Activated T-helper 2 cell treated with anti-CD3 and anti-CD28 coated beads, Interferon-gamma antibody, Interleukin-2, Interleukin-4, amounts not matched to agents 10 μg/mL and 5 μg/mL and 100 μg/mL, durations not matched to agents 14 hours and 24 hours and 36 hours (primary cell): ENCODE data around the gene TXLNB. TPM values are rescaled to one million over a fixed set of nuclear protein-coding genes. Genes with fewer than 3 reads are reported as not detected.
A peak's percentile ranks its signal among the peaks of the same experiment; 100 is the strongest.

Experiments
- DNase-seq: peaks from one replicate; pipeline ENCODE4 v3.0.0; 2021; ENCODE audit warnings: low spot score
- H3K27ac Mint-ChIP-seq: one replicate; pipeline ENCODE4 v1.8.0; 2021; ENCODE audit warnings: mixed read lengths
- H3K27me3 Mint-ChIP-seq: one replicate; pipeline ENCODE4 v1.8.0; 2021; ENCODE audit warnings: low read depth, mixed read lengths
- H3K36me3 Mint-ChIP-seq: one replicate; pipeline ENCODE4 v1.8.0; 2021; ENCODE audit warnings: low read depth, mixed read lengths
- H3K4me1 Mint-ChIP-seq: one replicate; pipeline ENCODE4 v1.8.0; 2021; ENCODE audit warnings: low read depth, mixed read lengths
- H3K4me3 Mint-ChIP-seq: one replicate; pipeline ENCODE4 v1.8.0; 2021; ENCODE audit warnings: low read depth, mild to moderate bottlenecking, moderate library complexity, mixed read lengths
- H3K9me3 Mint-ChIP-seq: one replicate; pipeline ENCODE4 v1.8.0; 2021; ENCODE audit warnings: mixed read lengths
- intact Hi-C: fragments of 100-400 bp; cut with micrococcal nuclease; formaldehyde crosslinking; loops from one replicate; pipeline ENCODE4 v1.15.1; 2023
- total RNA-seq: library from RNA; stranded (reverse); gene quantifications from 2 replicates; pipeline ENCODE4 v1.2.3, GENCODE V29; 2022

The TXLNB gene
- total RNA-seq: 0.05 TPM in 1 of 2 replicates, not detected in the other

- intact Hi-C loops: loop anchor here (1.0 to 2.0 kb wide), 12 partner anchors 10 to 473 kb away; partner anchors contain the start of gene CITED2
- peak; percentile 81 for DNase-seq
- Mint-ChIP-seq H3K4me3 (peak within 1 kb of the TSS; percentile 76), H3K9me3 (peaks cover 4% of the 10 kb centered on the region), H3K36me3 (no peaks in the 10 kb centered on the region), H3K27me3 (no peaks in the 10 kb centered on the region), H3K27ac (peak within 1 kb of the TSS; percentile 99), H3K4me1 (peaks cover 40% of the 10 kb centered on the region)
These were observed at the start of gene TXLNB for GRCh38 chr6:139291813-139292619. TXLNB (minus strand) TSS chr6:139291998; CDS start chr6:139288899, 3,099 bp downstream.

GRCh38 chr6:139341060-139341459, 49.3 kb upstream of the TXLNB start:
- no peak overlapping the region for H3K4me3 Mint-ChIP-seq
- no peaks in the 10 kb centered on the region for H3K9me3 Mint-ChIP-seq
- no peak for DNase-seq
- H3K27me3 Mint-ChIP-seq: no peaks in the 10 kb centered on the region
- peaks cover 11% of the 10 kb centered on the region for H3K4me1 Mint-ChIP-seq
- H3K36me3 Mint-ChIP-seq: no peaks in the 10 kb centered on the region
- intact Hi-C loops: no loop called here
- no peak overlapping the region for H3K27ac Mint-ChIP-seq

- no peaks in the 10 kb centered on the region for H3K9me3 Mint-ChIP-seq
- intact Hi-C loops: no loop called here
- no peak for DNase-seq
- H3K27ac Mint-ChIP-seq: no peak overlapping the region
- H3K36me3 Mint-ChIP-seq: no peaks in the 10 kb centered on the region
- no peak overlapping the region for H3K4me3 Mint-ChIP-seq
- H3K4me1 Mint-ChIP-seq: peaks cover 11% of the 10 kb centered on the region
- no peaks in the 10 kb centered on the region for H3K27me3 Mint-ChIP-seq
These were observed 47.0 kb upstream of the TXLNB start for GRCh38 chr6:139338795-139339194.

GRCh38 chr6:139337830-139338229, 46.0 kb upstream of the TXLNB start:
- H3K9me3 Mint-ChIP-seq: peaks cover 3% of the 10 kb centered on the region
- H3K4me3 Mint-ChIP-seq: no peak overlapping the region
- H3K27me3 Mint-ChIP-seq: no peaks in the 10 kb centered on the region
- intact Hi-C loops: no loop called here
- H3K4me1 Mint-ChIP-seq: peaks cover 4% of the 10 kb centered on the region
- no peaks in the 10 kb centered on the region for H3K36me3 Mint-ChIP-seq
- H3K27ac Mint-ChIP-seq: no peak overlapping the region
- no peak for DNase-seq

GRCh38 chr6:139337001-139337400, 45.2 kb upstream of the TXLNB start:
- intact Hi-C loops: no loop called here
- H3K4me3 Mint-ChIP-seq: no peak overlapping the region

GRCh38 chr6:139336488-139336887, 44.7 kb upstream of the TXLNB start:
- Mint-ChIP-seq H3K9me3 (peaks cover 3% of the 10 kb centered on the region), H3K27me3 (no peaks in the 10 kb centered on the region), H3K4me3 (no peak overlapping the region), H3K36me3 (no peaks in the 10 kb centered on the region), H3K4me1 (no peaks in the 10 kb centered on the region), H3K27ac (no peak overlapping the region)
- DNase-seq: no peak
- intact Hi-C loops: no loop called here

More at GRCh38 chr6:139337001-139337400, 45.2 kb upstream of the TXLNB start:
- H3K9me3 Mint-ChIP-seq: peaks cover 3% of the 10 kb centered on the region
- H3K27ac Mint-ChIP-seq: no peak overlapping the region
- no peaks in the 10 kb centered on the region for H3K27me3 Mint-ChIP-seq
- H3K36me3 Mint-ChIP-seq: no peaks in the 10 kb centered on the region
- no peak for DNase-seq
- no peaks in the 10 kb centered on the region for H3K4me1 Mint-ChIP-seq

GRCh38 chr6:139335447-139336210, 43.8 kb upstream of the TXLNB start:
- no peak for DNase-seq
- no peaks in the 10 kb centered on the region for H3K27me3 Mint-ChIP-seq
- no peaks in the 10 kb centered on the region for H3K36me3 Mint-ChIP-seq
- peaks cover 3% of the 10 kb centered on the region for H3K9me3 Mint-ChIP-seq
- no peaks in the 10 kb centered on the region for H3K4me1 Mint-ChIP-seq
- no peak overlapping the region for H3K27ac Mint-ChIP-seq
- intact Hi-C loops: no loop called here
- H3K4me3 Mint-ChIP-seq: no peak overlapping the region

GRCh38 chr6:139334806-139335446, 43.1 kb upstream of the TXLNB start:
- Mint-ChIP-seq H3K36me3 (no peaks in the 10 kb centered on the region), H3K9me3 (peaks cover 3% of the 10 kb centered on the region), H3K27me3 (no peaks in the 10 kb centered on the region), H3K27ac (no peak overlapping the region), H3K4me1 (peaks cover 2% of the 10 kb centered on the region), H3K4me3 (no peak overlapping the region)
- DNase-seq: no peak
- intact Hi-C loops: no loop called here

GRCh38 chr6:139330826-139331500, 39.2 kb upstream of the TXLNB start:
- Mint-ChIP-seq H3K27me3 (no peaks in the 10 kb centered on the region), H3K9me3 (peaks cover 12% of the 10 kb centered on the region), H3K4me1 (peaks cover 3% of the 10 kb centered on the region), H3K27ac (no peak overlapping the region), H3K4me3 (no peak overlapping the region), H3K36me3 (no peaks in the 10 kb centered on the region)
- intact Hi-C loops: no loop called here
- no peak for DNase-seq

- intact Hi-C loops: no loop called here
- H3K9me3 Mint-ChIP-seq: peaks cover 12% of the 10 kb centered on the region
These were observed 38.5 kb upstream of the TXLNB start for GRCh38 chr6:139330306-139330705.

GRCh38 chr6:139329224-139329623, 37.4 kb upstream of the TXLNB start:
- no peaks in the 10 kb centered on the region for H3K36me3 Mint-ChIP-seq
- intact Hi-C loops: no loop called here
- no peak for DNase-seq
- no peaks in the 10 kb centered on the region for H3K27me3 Mint-ChIP-seq
- no peak overlapping the region for H3K4me3 Mint-ChIP-seq
- peaks cover 8% of the 10 kb centered on the region for H3K4me1 Mint-ChIP-seq
- no peak overlapping the region for H3K27ac Mint-ChIP-seq
- peaks cover 12% of the 10 kb centered on the region for H3K9me3 Mint-ChIP-seq

More at GRCh38 chr6:139330306-139330705, 38.5 kb upstream of the TXLNB start:
- Mint-ChIP-seq H3K27me3 (no peaks in the 10 kb centered on the region), H3K4me3 (no peak overlapping the region), H3K27ac (no peak overlapping the region), H3K36me3 (no peaks in the 10 kb centered on the region), H3K4me1 (peaks cover 6% of the 10 kb centered on the region)
- no peak for DNase-seq

GRCh38 chr6:139327038-139327437, 35.2 kb upstream of the TXLNB start:
- H3K9me3 Mint-ChIP-seq: peaks cover 24% of the 10 kb centered on the region
- H3K4me1 Mint-ChIP-seq: peaks cover 22% of the 10 kb centered on the region
- DNase-seq: no peak
- H3K27ac Mint-ChIP-seq: no peak overlapping the region
- no peaks in the 10 kb centered on the region for H3K27me3 Mint-ChIP-seq
- no peak overlapping the region for H3K4me3 Mint-ChIP-seq
- intact Hi-C loops: no loop called here
- H3K36me3 Mint-ChIP-seq: peaks cover 14% of the 10 kb centered on the region
